Upper lobe of right lung (tissue), 1 donor: ENCODE results near the gene SPDYA. TPM values are rescaled to one million over a fixed set of nuclear protein-coding genes. Genes with fewer than 3 reads are reported as not detected.

Source experiments
- ATAC-seq: fragments of 200-7000 bp; cut with Tn5 transposase; one replicate; pipeline ENCODE4 v1.9.1; 2020; ENCODE audit warnings: mild to moderate bottlenecking, moderate library complexity
- DNase-seq: peaks from one replicate; pipeline ENCODE4 v3.0.0-alpha.2; 2020
- H3K27ac ChIP-seq: fragments of 200-600 bp; one replicate; pipeline ENCODE4 v1.8.0; 2022
- H3K27me3 ChIP-seq: fragments of 200-600 bp; one replicate; pipeline ENCODE4 v1.8.0; 2022; ENCODE audit warnings: mild to moderate bottlenecking
- H3K36me3 ChIP-seq: fragments of 200-600 bp; one replicate; pipeline ENCODE4 v1.8.0; 2022
- H3K4me1 ChIP-seq: fragments of 200-600 bp; one replicate; pipeline ENCODE4 v1.8.0; 2022
- H3K4me3 ChIP-seq: fragments of 200-600 bp; one replicate; pipeline ENCODE4 v1.8.0; 2022; ENCODE audit warnings: mild to moderate bottlenecking
- H3K9me3 ChIP-seq: fragments of 200-600 bp; one replicate; pipeline ENCODE4 v1.8.0; 2022
- CTCF ChIP-seq: fragments of 200-600 bp; IDR thresholded peaks from one replicate; pipeline ENCODE4 v1.8.0; 2022; ENCODE audit warnings: antibody characterized with exemption
- intact Hi-C: fragments of 100-400 bp; cut with DNase I; formaldehyde crosslinking; loops from one replicate; pipeline ENCODE4 v1.11.0; 2022
- total RNA-seq: library from RNA; stranded (reverse); fragmentation: NEBNext Ultra II Directional; extraction: Animal tissue kit (Norgen Biotek cat#: 25700); gene quantifications from one replicate; pipeline ENCODE4 v1.2.1, GENCODE V29; 2021
- donor health status: DM: no; HTN: yes; CAD: no; lungs with severe emphysema.

The SPDYA gene
- total RNA-seq, 1 donor from 2014 or later = 1.5 TPM

- no peaks in the 10 kb centered on the region for H3K36me3 ChIP-seq
- H3K9me3 ChIP-seq = no peaks in the 10 kb centered on the region
- no peak overlapping the region for H3K4me3 ChIP-seq
- ATAC-seq (no peak), DNase-seq (no peak)
- no peaks in the 10 kb centered on the region for H3K27me3 ChIP-seq
- no peak overlapping the region for H3K27ac ChIP-seq
- no peak for TF ChIP-seq CTCF
- intact Hi-C loops = no loop called here
- peaks cover 43% of the 10 kb centered on the region for H3K4me1 ChIP-seq
These were observed 42.2 kb upstream of the SPDYA start for GRCh38 chr2:28768422-28768821.

DNA sequence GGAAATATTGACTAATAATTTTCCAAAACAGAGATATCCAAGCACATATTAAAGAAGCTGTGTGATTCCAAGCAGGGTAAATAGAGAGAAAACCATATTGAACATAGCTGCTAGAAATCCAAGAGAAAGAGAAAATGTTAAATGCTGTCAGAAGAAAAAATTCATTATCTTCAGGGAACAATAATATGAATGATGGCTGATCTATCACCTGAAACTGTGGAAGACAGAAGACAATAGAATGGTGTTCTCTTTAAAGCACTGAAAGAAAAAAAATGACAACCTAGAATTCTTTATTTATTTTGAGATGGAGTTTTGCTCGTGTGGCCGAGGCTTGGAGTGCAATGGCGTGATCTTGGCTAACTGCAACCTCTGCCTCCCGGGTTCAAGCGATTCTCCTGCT is 41.7 kb upstream of the SPDYA start:
- no peak for DNase-seq
- peaks cover 38% of the 10 kb centered on the region for H3K4me1 ChIP-seq
- no peak for ATAC-seq
- H3K27ac ChIP-seq = no peak overlapping the region
- no peaks in the 10 kb centered on the region for H3K36me3 ChIP-seq
- H3K9me3 ChIP-seq = no peaks in the 10 kb centered on the region
- no peaks in the 10 kb centered on the region for H3K27me3 ChIP-seq
- no peak for TF ChIP-seq CTCF
- intact Hi-C loops = no loop called here
- H3K4me3 ChIP-seq = no peak overlapping the region

GRCh38 chr2:28772351-28772750 is 38.3 kb upstream of the SPDYA start:
- no peaks in the 10 kb centered on the region for H3K9me3 ChIP-seq
- ATAC-seq (no peak), DNase-seq (no peak)
- H3K4me3 ChIP-seq = no peak overlapping the region
- intact Hi-C loops = no loop called here
- no peak overlapping the region for H3K27ac ChIP-seq
- H3K4me1 ChIP-seq = peaks cover 26% of the 10 kb centered on the region
- H3K36me3 ChIP-seq = peaks cover 10% of the 10 kb centered on the region
- TF ChIP-seq CTCF = no peak
- no peaks in the 10 kb centered on the region for H3K27me3 ChIP-seq

DNA sequence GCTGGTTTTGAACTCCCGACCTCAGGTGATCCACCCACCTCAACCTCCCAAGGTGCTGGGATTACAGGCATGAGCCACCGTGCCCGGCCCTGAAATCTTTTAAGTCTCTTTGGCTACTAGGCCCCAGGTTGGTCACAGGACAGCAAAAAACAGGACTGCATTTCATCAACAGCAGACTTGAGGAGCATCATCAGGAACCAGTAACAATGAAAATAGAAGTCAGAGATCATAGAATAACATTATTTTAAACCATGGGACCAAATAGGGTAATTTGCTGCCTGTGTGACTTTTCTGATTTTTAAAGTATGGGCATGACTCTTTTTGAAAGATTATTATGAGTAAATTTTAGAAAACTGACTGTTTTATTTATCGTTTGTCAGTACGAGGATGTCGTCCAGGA is 34.2 kb upstream of the SPDYA start:
- Histone ChIP-seq H3K27me3 (no peaks in the 10 kb centered on the region), H3K4me3 (no peak overlapping the region), H3K4me1 (peaks cover 17% of the 10 kb centered on the region), H3K9me3 (no peaks in the 10 kb centered on the region), H3K27ac (no peak overlapping the region), H3K36me3 (peaks cover 51% of the 10 kb centered on the region)
- DNase-seq = no peak
- ATAC-seq = no peak
- TF ChIP-seq CTCF = no peak
- intact Hi-C loops = no loop called here

GRCh38 chr2:28778392-28778791 is 32.2 kb upstream of the SPDYA start:
- H3K9me3 ChIP-seq = no peaks in the 10 kb centered on the region
- TF ChIP-seq CTCF = no peak
- no peak overlapping the region for H3K4me3 ChIP-seq
- H3K27ac ChIP-seq = no peak overlapping the region
- no peaks in the 10 kb centered on the region for H3K27me3 ChIP-seq
- DNase-seq (no peak), ATAC-seq (no peak)
- intact Hi-C loops = no loop called here
- peaks cover 12% of the 10 kb centered on the region for H3K4me1 ChIP-seq
- peaks cover 71% of the 10 kb centered on the region for H3K36me3 ChIP-seq

DNA sequence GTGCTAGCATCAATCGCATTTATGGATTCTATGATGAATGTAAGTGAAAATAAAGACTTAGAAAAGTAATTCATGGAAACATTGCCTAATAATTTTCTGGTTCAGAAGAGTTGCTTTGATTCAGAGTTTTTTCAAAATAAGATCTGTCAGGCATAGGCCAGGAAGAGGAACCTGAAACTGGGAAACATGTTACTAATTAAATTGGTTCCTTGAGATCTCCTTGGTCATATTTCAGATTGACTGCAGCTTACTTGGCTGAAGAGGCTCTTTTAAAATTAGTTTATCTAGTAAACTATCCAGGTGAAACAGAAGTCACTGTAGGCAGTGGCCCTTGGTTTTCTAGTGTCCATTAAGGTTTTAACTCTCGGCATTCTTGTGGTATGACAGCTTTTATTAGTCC is 31.6 kb upstream of the SPDYA start:
- H3K27ac ChIP-seq = no peak overlapping the region
- H3K4me3 ChIP-seq = no peak overlapping the region
- intact Hi-C loops = no loop called here
- no peak for TF ChIP-seq CTCF
- ATAC-seq (no peak), DNase-seq (no peak)
- no peaks in the 10 kb centered on the region for H3K9me3 ChIP-seq
- H3K4me1 ChIP-seq = peaks cover 12% of the 10 kb centered on the region
- peaks cover 77% of the 10 kb centered on the region for H3K36me3 ChIP-seq
- H3K27me3 ChIP-seq = no peaks in the 10 kb centered on the region
